Activated CD8-positive, alpha-beta memory T cell treated with anti-CD3 and anti-CD28 coated beads for 36 hours (primary cell): ENCODE results near the gene SHCBP1. TPM values are rescaled to one million over a fixed set of nuclear protein-coding genes. Genes with fewer than 3 reads are reported as not detected.

Experiments
- CTCF ChIA-PET: fragments of 350-600 bp; sonication (Branson Sonifier 250); formaldehyde crosslinking; loops from one replicate; lab custom pipeline; 2021; ENCODE audit warnings: antibody characterized with exemption; lab: Charles Lee
- POLR2A ChIA-PET: fragments of 350-600 bp; sonication (Branson Sonifier 250); formaldehyde crosslinking; loops from one replicate; lab custom pipeline; 2021; ENCODE audit warnings: antibody characterized with exemption; lab: Charles Lee
- total RNA-seq, 2 experiments: library from RNA; stranded (reverse); gene quantifications; one replicate each; pipeline ENCODE4 v1.2.3, GENCODE V29; 2021

The SHCBP1 gene
- total RNA-seq, 2 experiments from 2014 or later, result 40.1 to 42.2 TPM

- POLR2A ChIA-PET, result interaction anchor here (0.7 kb wide), 1 partner anchor 1743 kb away, joined by 6 read pairs; no protein-coding TSS in a partner anchor
- CTCF ChIA-PET, result interaction anchor here (0.7 kb wide), 1 partner anchor 191 kb away, joined by 4 read pairs; no protein-coding TSS in a partner anchor
Measured at GRCh38 chr16:46621934-46622676, 926 bp upstream of the SHCBP1 start.

GRCh38 chr16:46620266-46621005 is 743 bp downstream of the SHCBP1 start:
- ChIA-PET CTCF (interaction anchor here (1.3 kb wide), 1 partner anchor 14 kb away, joined by 3 read pairs; no protein-coding TSS in a partner anchor), POLR2A (interaction anchor here (0.5 kb wide), 2 partner anchors 209 to 241 kb away, joined by 3 to 8 read pairs; no protein-coding TSS in a partner anchor)

- ChIA-PET CTCF (no interaction called here), POLR2A (no interaction called here)
Measured at GRCh38 chr16:46618516-46618915, 2.7 kb downstream of the SHCBP1 start.

- ChIA-PET POLR2A (no interaction called here), CTCF (no interaction called here)
Measured at GRCh38 chr16:46614006-46614405, 7.2 kb downstream of the SHCBP1 start.

GRCh38 chr16:46613352-46613751 is 7.8 kb downstream of the SHCBP1 start:
- ChIA-PET CTCF (no interaction called here), POLR2A (no interaction called here)

GRCh38 chr16:46612121-46612520 is 9.1 kb downstream of the SHCBP1 start:
- ChIA-PET CTCF (no interaction called here), POLR2A (no interaction called here)

GRCh38 chr16:46607529-46607928 is 13.7 kb downstream of the SHCBP1 start:
- ChIA-PET POLR2A (no interaction called here), CTCF (no interaction called here)

GRCh38 chr16:46606231-46606630 is 14.9 kb downstream of the SHCBP1 start:
- ChIA-PET CTCF (interaction anchor here (0.9 kb wide), 1 partner anchor 15 kb away, joined by 3 read pairs; the partner anchor contains the start of gene SHCBP1), POLR2A (no interaction called here)

- POLR2A ChIA-PET, result no interaction called here
- CTCF ChIA-PET, result no interaction called here
Measured at GRCh38 chr16:46591257-46591656, 29.9 kb downstream of the SHCBP1 start.

- ChIA-PET CTCF (no interaction called here), POLR2A (no interaction called here)
Measured at GRCh38 chr16:46586011-46586577, 35.1 kb downstream of the SHCBP1 start.

GRCh38 chr16:46583036-46583435 is 38.1 kb downstream of the SHCBP1 start:
- ChIA-PET POLR2A (no interaction called here), CTCF (no interaction called here)

- CTCF ChIA-PET, result no interaction called here
- POLR2A ChIA-PET, result no interaction called here
Measured at GRCh38 chr16:46582313-46582712, 38.9 kb downstream of the SHCBP1 start.

- POLR2A ChIA-PET, result no interaction called here
- CTCF ChIA-PET, result no interaction called here
Measured at GRCh38 chr16:46577988-46578579, 43.1 kb downstream of the SHCBP1 start.

- POLR2A ChIA-PET, result no interaction called here
- CTCF ChIA-PET, result no interaction called here
Measured at GRCh38 chr16:46573834-46574159, 47.4 kb downstream of the SHCBP1 start.

GRCh38 chr16:46573008-46573833 is 48.0 kb downstream of the SHCBP1 start:
- ChIA-PET POLR2A (no interaction called here), CTCF (no interaction called here)

GRCh38 chr16:46569231-46569735 is 51.9 kb downstream of the SHCBP1 start:
- CTCF ChIA-PET, result interaction anchor here (1.3 kb wide), 1 partner anchor 14 kb away, joined by 3 read pairs; no protein-coding TSS in a partner anchor
- POLR2A ChIA-PET, result no interaction called here

GRCh38 chr16:46568472-46569230 is 52.5 kb downstream of the SHCBP1 start:
- POLR2A ChIA-PET, result no interaction called here

GRCh38 chr16:46562979-46563378 is 58.2 kb downstream of the SHCBP1 start:
- POLR2A ChIA-PET, result no interaction called here
- CTCF ChIA-PET, result no interaction called here

More at GRCh38 chr16:46568472-46569230, 52.5 kb downstream of the SHCBP1 start:
- CTCF ChIA-PET, result interaction anchor here (1.3 kb wide), 1 partner anchor 13 kb away, joined by 3 read pairs; no protein-coding TSS in a partner anchor
